Hepatic stellate cell (primary cell): ENCODE measurements around the gene CCNI2.
"Not testable (repeated sequence)": the region's sequence is repeated elsewhere in the genome, so short reads cannot be mapped to it uniquely, and the experiment has no call there.

Source experiments
- DNase-seq: peaks from one replicate; pipeline ENCODE4 v3.0.0; 2011; ENCODE audit warnings: low spot score

The CCNI2 gene

GRCh38 chr5:132781029-132781428 is 33.8 kb downstream of the CCNI2 start:
- DNase-seq: no peak

GRCh38 chr5:132782101-132782500 is 34.9 kb downstream of the CCNI2 start:
- DNase-seq: peak; percentile 58

DNA sequence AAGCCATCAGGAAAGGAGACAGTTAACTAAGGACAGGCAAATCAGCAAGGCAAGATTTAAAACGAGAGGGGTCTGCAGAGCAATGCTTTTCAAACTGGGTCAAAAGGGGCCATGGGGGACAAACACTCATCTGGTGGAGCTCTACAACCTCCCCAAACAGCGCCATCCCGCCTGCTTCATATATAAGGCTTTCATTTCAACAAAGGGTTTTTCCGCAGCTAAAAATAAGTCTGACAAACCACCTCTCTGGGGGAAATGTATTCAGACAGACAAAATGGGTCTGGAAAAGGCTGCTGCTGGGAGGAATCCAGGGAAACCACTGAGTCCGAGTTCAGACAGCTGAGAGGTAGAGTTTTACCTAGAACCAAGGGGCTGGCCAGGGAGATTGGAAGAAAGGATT is 38.1 kb downstream of the CCNI2 start:
- no peak for DNase-seq

- DNase-seq: no peak
Measured at GRCh38 chr5:132785864-132786263, 38.6 kb downstream of the CCNI2 start.

DNA sequence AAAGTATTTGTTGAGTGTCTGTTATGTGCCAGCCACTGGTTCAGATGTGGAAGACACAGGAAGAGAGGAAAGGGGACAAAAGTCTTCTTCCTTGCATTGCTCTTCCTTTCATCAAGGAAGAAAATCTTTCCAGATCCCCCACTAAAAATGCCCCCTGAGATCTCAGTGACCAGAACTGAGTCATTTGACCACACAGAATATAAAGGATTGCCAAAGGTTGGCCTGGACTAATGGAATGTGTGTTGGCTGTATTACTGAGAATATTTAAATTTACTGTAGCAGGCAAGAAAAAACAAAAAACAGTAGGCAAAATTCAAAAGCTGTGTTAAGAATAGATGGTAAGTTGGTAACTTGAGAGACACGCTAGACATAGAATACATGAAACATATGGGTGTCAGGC is 39.9 kb downstream of the CCNI2 start:
- DNase-seq: no peak

DNA sequence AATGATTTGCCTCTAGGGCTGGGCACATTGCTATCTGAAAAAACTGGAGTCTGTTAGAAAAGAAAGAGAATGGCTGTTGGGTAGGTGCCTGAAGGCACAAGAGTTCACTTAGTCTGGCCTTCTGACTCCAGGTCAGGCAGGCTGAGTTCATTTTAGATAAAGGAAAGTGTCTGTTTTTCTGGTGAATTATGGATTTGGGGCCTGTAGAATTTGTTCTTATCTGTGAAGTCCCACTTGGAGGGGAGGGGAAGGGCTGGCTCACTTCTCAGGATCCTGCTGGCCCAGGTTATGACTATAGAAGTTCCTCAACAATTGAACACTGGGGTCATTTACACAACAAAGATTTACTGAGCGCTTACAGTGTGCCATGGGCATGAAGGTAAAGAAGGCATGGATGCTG is 41.3 kb downstream of the CCNI2 start:
- no peak for DNase-seq

DNA sequence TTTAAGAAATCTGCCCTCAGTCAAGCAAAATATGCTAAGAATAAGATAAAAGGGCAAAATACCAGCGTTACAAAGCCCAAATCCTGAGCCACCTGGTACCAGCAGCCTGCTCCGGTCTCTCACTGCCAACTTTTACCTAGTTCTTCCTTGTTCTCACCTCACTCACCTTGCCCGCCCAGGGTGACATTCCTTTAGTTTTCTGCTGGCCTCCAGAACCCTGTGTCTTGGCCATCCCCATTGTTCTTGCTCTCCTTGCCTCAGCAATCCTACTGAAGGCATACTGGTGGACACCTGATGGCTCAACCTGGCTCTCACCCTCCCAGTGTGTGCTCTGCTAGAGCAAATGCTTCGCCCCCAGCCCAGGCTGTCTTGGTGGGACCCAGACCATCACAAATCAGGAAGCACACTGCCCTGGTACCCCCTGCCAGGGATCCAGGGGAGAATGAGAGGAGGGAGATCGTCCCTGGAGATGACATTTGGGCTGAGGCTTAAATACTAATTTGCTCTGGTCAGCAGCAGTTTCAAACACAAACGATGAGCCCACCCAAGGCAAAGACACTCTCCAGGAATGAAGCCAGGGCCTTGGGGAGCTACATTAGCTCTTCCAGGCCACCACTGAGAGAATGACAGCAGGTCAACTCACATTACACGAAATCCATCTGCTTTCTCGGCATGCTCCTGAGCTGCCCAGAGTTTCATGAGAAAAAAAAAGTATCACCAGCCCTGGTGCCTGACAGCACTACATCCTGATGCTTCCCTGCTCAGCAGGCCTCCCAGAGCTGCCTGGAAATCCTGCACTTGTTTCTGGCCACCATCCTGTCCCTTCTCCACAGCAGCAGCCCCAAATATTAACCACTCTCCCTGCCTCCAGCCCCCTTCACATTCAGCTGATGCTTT is 42.0 kb downstream of the CCNI2 start:
- DNase-seq: no peak

GRCh38 chr5:132790201-132790865 is 43.1 kb downstream of the CCNI2 start:
- DNase-seq: no peak

DNA sequence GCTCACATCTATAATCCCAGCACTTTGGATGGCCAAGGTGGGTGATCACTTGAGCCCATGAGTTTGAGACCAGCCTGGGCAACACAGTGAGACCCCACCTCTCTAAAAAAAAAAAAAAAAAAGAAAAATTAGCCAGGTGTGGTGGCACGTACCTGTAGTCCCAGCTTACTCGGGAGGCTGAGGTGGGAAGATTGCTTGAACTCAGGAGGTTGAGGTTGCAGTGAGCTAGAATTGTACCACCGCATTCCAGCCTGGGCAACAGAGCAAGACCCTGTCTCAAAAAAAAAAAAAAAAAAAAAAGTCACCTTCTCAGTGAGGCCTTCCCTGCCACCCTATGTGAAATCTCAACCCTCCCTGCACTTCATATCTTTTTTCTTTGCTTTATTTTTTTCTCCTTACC is 43.8 kb downstream of the CCNI2 start:
- no peak for DNase-seq

- DNase-seq: no peak
Measured at GRCh38 chr5:132797651-132798050, 50.4 kb downstream of the CCNI2 start.

DNA sequence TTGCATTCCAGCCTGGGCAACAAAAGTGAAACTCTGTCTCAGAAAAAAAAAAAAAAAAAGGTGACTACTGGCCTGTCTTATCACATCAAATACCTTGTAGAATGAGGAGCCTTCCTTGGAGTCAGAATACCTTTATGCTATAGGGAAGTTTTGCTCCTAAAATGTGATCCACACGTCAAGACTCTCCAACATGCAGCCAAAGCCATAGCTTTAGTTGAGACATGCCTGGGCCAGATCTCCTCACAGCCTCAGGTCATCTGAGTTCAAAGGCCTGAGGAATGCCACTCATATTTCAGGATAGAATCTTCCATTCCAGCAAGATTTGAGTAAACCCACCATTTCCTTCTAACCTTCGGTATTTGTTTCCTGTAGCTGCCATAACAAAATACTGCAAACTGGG is 52.2 kb downstream of the CCNI2 start:
- DNase-seq: no peak

GRCh38 chr5:132800545-132800944 is 53.3 kb downstream of the CCNI2 start:
- DNase-seq: no peak

DNA sequence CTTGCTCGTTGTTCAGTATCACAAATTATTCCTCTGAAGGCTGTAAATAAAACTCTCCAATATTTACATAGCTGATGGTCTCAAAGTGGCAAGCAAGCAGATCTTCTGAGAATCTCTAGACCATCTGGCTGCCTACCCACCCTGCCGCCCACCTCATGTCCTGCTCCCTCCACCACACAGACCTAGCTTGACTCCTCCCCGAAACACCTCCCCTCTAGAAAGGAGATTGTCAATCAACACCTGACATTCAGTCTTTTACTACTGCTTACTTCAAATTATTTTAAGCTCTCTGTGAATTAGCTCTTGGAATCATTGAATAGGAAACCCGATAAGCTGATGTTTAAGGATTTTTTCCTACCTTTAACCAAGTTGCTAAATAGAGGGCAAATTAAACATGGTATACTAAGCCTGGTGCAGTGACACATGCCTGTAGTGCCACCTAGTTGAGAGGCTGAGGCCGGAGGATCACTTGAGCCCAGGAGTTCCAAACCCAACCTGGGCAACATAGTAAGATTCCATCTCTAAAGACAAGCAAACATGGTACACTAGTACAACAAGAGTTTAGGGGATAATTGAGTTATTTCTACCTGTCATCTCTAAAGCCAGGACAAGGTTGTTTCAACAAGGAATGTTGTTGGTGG is 54.9 kb downstream of the CCNI2 start:
- DNase-seq: no peak

- DNase-seq: not testable (repeated sequence)
Measured at GRCh38 chr5:132802685-132803066, 55.5 kb downstream of the CCNI2 start.
